ENCODE data around the gene APC2. TPM values are rescaled to one million over a fixed set of nuclear protein-coding genes. Genes with fewer than 3 reads are reported as not detected.

APC2 gene
- polyA plus RNA-seq, 1 experiment = 0.07 TPM

DNA sequence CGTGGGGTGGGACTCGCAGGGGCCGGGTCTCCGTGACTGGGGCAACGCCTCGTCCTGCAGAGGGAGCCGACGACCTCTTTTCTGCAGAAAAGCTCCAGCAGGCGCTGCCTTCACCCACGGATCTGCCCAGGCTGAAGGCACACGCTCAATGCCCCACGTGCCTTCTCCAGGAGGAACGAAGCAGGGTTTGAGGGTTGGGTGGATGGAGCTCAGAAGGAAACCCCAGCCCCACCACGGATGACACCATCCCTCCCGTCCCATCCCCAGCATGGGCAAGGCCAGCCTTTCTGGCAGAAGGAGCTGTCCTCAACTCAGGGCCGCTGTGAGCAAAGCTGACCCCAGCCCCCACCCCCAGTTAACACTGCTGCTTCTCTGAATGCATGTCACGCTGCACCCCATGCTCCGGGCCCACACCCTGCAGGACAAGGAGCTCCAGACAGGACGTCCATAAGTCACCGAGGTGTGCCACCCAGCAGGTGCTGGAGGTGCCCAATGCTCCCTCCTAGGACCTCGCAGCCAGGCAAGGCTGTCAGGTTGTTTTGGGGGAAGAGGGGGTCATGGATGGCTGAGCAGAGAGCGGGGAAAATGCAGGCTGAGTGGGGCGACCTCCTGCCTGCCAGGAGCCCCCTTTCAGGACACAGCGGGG, 21.7 kb downstream of the APC2 start:
- ChIA-PET CTCF (interaction anchor here (1.1 to 1.7 kb wide), 2 partner anchors 9 to 28 kb away, joined by 3 read pairs; no protein-coding TSS in a partner anchor), POLR2A (interaction anchor here (0.6 kb wide), 1 partner anchor 103 kb away, joined by 3 read pairs; no protein-coding TSS in a partner anchor)
- peaks cover 5% of the 10 kb centered on the region for H3K36me3 ChIP-seq (ENCODE audit: control insufficient read depth, insufficient read depth, low read length)
- H3K4me3 ChIP-seq (ENCODE audit: low read depth, low read length) = no peak overlapping the region
- DNase-seq (ENCODE audit: low read depth) = no peak
- TF ChIP-seq, protein P1, sequence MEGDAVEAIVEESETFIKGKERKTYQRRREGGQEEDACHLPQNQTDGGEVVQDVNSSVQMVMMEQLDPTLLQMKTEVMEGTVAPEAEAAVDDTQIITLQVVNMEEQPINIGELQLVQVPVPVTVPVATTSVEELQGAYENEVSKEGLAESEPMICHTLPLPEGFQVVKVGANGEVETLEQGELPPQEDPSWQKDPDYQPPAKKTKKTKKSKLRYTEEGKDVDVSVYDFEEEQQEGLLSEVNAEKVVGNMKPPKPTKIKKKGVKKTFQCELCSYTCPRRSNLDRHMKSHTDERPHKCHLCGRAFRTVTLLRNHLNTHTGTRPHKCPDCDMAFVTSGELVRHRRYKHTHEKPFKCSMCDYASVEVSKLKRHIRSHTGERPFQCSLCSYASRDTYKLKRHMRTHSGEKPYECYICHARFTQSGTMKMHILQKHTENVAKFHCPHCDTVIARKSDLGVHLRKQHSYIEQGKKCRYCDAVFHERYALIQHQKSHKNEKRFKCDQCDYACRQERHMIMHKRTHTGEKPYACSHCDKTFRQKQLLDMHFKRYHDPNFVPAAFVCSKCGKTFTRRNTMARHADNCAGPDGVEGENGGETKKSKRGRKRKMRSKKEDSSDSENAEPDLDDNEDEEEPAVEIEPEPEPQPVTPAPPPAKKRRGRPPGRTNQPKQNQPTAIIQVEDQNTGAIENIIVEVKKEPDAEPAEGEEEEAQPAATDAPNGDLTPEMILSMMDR (IDR thresholded peaks at IDR 0.05; ENCODE audit: insufficient read depth, low read depth, low read length) = peak; percentile 41
- H3K27me3 ChIP-seq (ENCODE audit: control insufficient read depth, insufficient read depth, low read length) = peaks cover 23% of the 10 kb centered on the region

DNA sequence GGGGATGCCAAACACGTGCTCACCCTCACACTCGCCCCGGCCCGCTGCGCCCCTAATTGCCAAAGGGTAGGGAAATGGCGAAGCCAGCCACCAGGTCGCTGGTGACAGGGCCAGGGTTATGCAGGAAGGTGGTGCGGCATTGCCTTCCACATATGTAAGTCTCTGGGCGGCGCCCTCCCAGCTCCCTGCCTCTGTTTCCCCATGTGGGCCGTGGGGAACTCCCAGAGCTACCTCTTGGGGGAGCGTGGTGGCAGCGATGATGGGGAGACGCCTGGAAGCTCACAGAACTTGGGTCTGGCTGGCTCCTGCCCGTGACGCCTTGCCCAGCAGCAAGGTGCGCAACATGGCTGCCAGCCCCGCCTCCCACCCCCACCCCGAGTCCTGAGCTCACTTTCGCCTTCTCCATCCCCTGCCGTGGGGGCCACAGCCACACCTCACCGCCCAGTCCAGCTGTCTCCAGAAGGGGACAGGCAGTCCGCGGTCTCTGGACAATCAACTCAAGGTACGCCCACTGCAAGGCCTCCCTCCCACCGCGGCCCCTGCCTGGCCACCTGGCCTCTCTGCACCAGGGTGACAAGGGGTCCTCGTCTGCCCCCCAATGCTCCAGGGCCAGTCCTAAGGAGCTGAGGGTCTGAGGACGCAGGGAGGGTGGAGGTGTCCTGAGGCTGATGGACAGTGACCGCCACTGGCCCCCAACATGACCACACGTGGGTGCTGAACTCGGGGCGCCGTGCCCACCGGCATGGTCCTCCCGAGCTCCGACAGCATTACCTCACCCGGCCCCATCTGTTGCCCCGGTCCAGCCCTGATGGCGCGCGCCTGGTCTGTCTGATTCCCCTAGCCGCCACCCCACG, 22.5 kb downstream of the APC2 start:
- no peak for DNase-seq (ENCODE audit: low read depth)
- ChIA-PET CTCF (interaction anchor here (1.1 to 1.3 kb wide), 2 partner anchors 10 to 27 kb away, joined by 3 to 5 read pairs; no protein-coding TSS in a partner anchor), POLR2A (interaction anchor here (0.6 kb wide), 1 partner anchor 104 kb away, joined by 3 read pairs; no protein-coding TSS in a partner anchor)
- Histone ChIP-seq H3K27me3 (ENCODE audit: control insufficient read depth, insufficient read depth, low read length) (peaks cover 19% of the 10 kb centered on the region), H3K36me3 (ENCODE audit: control insufficient read depth, insufficient read depth, low read length) (peaks cover 6% of the 10 kb centered on the region), H3K4me3 (ENCODE audit: low read depth, low read length) (no peak overlapping the region)
- TF ChIP-seq, protein P1 (IDR thresholded peaks at IDR 0.05; ENCODE audit: insufficient read depth, low read depth, low read length) = no peak

DNA sequence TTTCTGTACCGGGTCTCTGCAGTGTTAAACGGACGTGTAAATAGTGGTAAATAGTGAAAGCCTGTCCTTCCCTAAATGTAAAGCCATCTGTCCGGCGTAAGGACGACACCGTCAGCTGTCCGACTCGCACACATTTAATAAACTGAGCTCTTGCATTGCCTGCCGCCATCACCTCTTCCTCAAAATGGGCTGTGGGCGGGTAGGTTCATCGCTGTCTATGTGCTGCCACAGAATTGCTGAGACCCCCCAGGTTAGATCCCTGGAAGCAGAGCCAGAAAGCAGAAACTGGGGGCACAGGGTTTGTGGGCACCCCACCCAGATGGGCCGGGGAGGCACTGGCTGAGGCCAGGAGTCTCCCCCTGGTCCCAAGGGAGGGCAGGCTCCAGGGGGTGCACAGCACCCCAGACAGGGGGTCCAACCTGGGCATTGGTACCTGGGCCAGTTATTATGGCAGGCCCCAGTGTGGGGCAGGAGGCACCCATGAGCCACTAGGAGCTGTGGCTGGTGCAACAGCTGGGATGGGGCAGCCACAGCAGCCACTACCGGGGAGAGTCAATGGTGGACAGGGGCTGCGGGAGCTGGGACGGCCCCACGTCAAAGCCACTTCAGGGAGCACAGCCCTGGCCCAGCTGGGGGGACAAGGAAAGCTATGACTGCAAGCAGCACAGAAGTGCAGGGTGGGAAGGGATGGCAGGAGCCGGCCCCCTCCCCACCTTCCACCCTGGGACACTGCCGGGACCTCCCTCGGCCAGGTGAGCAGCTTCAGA, 23.3 kb downstream of the APC2 start:
- TF ChIP-seq, protein P1 (IDR thresholded peaks at IDR 0.05; ENCODE audit: insufficient read depth, low read depth, low read length) = no peak
- H3K4me3 ChIP-seq (ENCODE audit: low read depth, low read length) = no peak overlapping the region
- DNase-seq (ENCODE audit: low read depth) = no peak
- H3K27me3 ChIP-seq (ENCODE audit: control insufficient read depth, insufficient read depth, low read length) = peaks cover 17% of the 10 kb centered on the region
- H3K36me3 ChIP-seq (ENCODE audit: control insufficient read depth, insufficient read depth, low read length) = peaks cover 6% of the 10 kb centered on the region
- ChIA-PET POLR2A (no interaction called here), CTCF (interaction anchor here (1.3 kb wide), 1 partner anchor 28 kb away, joined by 5 read pairs; no protein-coding TSS in a partner anchor)

DNA sequence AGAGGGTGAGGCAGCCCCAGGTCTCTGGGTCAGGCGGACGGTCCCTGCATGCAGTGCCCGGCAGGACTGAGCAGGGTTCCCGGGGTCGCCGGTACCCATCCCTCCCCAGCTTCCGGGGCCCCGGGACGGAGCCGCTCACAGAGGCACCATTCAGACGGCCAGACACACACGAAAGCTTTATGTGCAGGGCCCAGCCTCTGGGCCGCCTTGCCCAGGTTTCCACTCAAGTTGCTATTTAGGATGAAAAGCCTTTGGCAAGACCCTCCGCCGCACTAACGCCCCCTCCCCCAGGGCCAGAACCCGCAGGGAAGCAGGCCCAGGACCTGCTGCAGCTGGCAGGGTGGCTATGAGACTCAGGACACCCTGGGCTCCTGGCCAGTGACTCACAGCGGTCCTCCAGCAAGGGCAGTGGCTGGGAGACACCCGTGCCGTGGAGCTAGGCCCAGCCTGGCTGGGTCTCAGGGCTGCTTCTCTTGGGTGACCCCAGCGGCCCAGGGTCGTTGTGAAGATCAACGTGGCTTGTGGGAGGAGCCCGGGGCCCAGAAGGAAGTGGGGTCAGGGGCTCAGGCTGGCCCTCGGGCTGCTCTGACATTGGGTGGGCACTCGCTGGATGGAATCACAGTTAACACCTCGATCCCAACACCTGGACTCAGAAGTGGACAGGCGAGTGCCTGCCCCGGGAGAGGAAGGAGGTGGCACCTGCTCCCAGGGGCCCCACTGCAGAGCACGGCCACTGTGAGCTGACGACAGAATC, 24.3 kb downstream of the APC2 start:
- TF ChIP-seq, protein P1 (IDR thresholded peaks at IDR 0.05; ENCODE audit: insufficient read depth, low read depth, low read length) = no peak
- Histone ChIP-seq H3K27me3 (ENCODE audit: control insufficient read depth, insufficient read depth, low read length) (peaks cover 14% of the 10 kb centered on the region), H3K36me3 (ENCODE audit: control insufficient read depth, insufficient read depth, low read length) (peaks cover 6% of the 10 kb centered on the region), H3K4me3 (ENCODE audit: low read depth, low read length) (no peak overlapping the region)
- POLR2A ChIA-PET = no interaction called here
- CTCF ChIA-PET = interaction anchor here (1.3 to 2.1 kb wide), 2 partner anchors 9 to 29 kb away, joined by 5 to 8 read pairs; no protein-coding TSS in a partner anchor
- no peak for DNase-seq (ENCODE audit: low read depth)
